Measurements from ENCODE around the gene SLC13A3.

Gene SLC13A3

GRCh38 chr20:46614503-46614902 is 36.8 kb downstream of the SLC13A3 start:
- no peak for DNase-seq (ENCODE audit: low read depth, low spot score)
- H3K36me3 ChIP-seq (ENCODE audit: insufficient read depth, low read length), result no peaks in the 10 kb centered on the region
- H3K27ac ChIP-seq, result no peak overlapping the region
- no peak overlapping the region for H3K9ac ChIP-seq (ENCODE audit: insufficient read length)
- H3K9me3 ChIP-seq (ENCODE audit: low read depth, low read length), result no peaks in the 10 kb centered on the region
- H3K4me3 ChIP-seq, result no peak overlapping the region
- no peak for TF ChIP-seq EZH2 (IDR thresholded peaks at IDR 0.05)
- no peak for TF ChIP-seq FOXP2 (optimal IDR thresholded peaks at IDR 0.05; ENCODE audit: control extremely low read depth, extremely low read length, insufficient read depth)
- no peak for TF ChIP-seq POLR2AphosphoS5 (IDR thresholded peaks at IDR 0.05; ENCODE audit: borderline replicate concordance, low read depth, low read length)

GRCh38 chr20:46610145-46610544 is 41.1 kb downstream of the SLC13A3 start:
- Histone ChIP-seq H3K9me3 (ENCODE audit: low read depth, low read length) (no peaks in the 10 kb centered on the region), H3K36me3 (ENCODE audit: insufficient read depth, low read length) (no peaks in the 10 kb centered on the region), H3K4me3 (no peak overlapping the region), H3K27ac (no peak overlapping the region), H3K9ac (ENCODE audit: insufficient read length) (no peak overlapping the region)
- no peak for DNase-seq (ENCODE audit: low read depth, low spot score)
- TF ChIP-seq POLR2AphosphoS5 (IDR thresholded peaks at IDR 0.05; ENCODE audit: borderline replicate concordance, low read depth, low read length) (no peak), FOXP2 (optimal IDR thresholded peaks at IDR 0.05; ENCODE audit: control extremely low read depth, extremely low read length, insufficient read depth) (no peak), EZH2 (IDR thresholded peaks at IDR 0.05) (no peak)

GRCh38 chr20:46609043-46609442 is 42.2 kb downstream of the SLC13A3 start:
- TF ChIP-seq EZH2 (IDR thresholded peaks at IDR 0.05) (no peak), POLR2AphosphoS5 (IDR thresholded peaks at IDR 0.05; ENCODE audit: borderline replicate concordance, low read depth, low read length) (no peak), FOXP2 (optimal IDR thresholded peaks at IDR 0.05; ENCODE audit: control extremely low read depth, extremely low read length, insufficient read depth) (no peak)
- no peaks in the 10 kb centered on the region for H3K9me3 ChIP-seq (ENCODE audit: low read depth, low read length)
- H3K9ac ChIP-seq (ENCODE audit: insufficient read length), result no peak overlapping the region
- DNase-seq (ENCODE audit: low read depth, low spot score), result no peak
- H3K4me3 ChIP-seq, result no peak overlapping the region
- H3K36me3 ChIP-seq (ENCODE audit: insufficient read depth, low read length), result no peaks in the 10 kb centered on the region
- no peak overlapping the region for H3K27ac ChIP-seq

GRCh38 chr20:46607849-46608497 is 43.3 kb downstream of the SLC13A3 start:
- no peaks in the 10 kb centered on the region for H3K9me3 ChIP-seq (ENCODE audit: low read depth, low read length)
- DNase-seq (ENCODE audit: low read depth, low spot score), result no peak
- H3K27ac ChIP-seq, result no peak overlapping the region
- no peak overlapping the region for H3K9ac ChIP-seq (ENCODE audit: insufficient read length)
- TF ChIP-seq EZH2 (IDR thresholded peaks at IDR 0.05) (no peak), FOXP2 (optimal IDR thresholded peaks at IDR 0.05; ENCODE audit: control extremely low read depth, extremely low read length, insufficient read depth) (no peak), POLR2AphosphoS5 (IDR thresholded peaks at IDR 0.05; ENCODE audit: borderline replicate concordance, low read depth, low read length) (no peak)
- no peak overlapping the region for H3K4me3 ChIP-seq
- H3K36me3 ChIP-seq (ENCODE audit: insufficient read depth, low read length), result no peaks in the 10 kb centered on the region

- TF ChIP-seq FOXP2 (optimal IDR thresholded peaks at IDR 0.05; ENCODE audit: control extremely low read depth, extremely low read length, insufficient read depth), result no peak
- no peak for TF ChIP-seq POLR2AphosphoS5 (IDR thresholded peaks at IDR 0.05; ENCODE audit: borderline replicate concordance, low read depth, low read length)
- TF ChIP-seq EZH2 (IDR thresholded peaks at IDR 0.05), result no peak
- Histone ChIP-seq H3K9ac (ENCODE audit: insufficient read length) (no peak overlapping the region), H3K27ac (no peak overlapping the region), H3K4me3 (no peak overlapping the region), H3K36me3 (ENCODE audit: insufficient read depth, low read length) (no peaks in the 10 kb centered on the region), H3K9me3 (ENCODE audit: low read depth, low read length) (no peaks in the 10 kb centered on the region)
- no peak for DNase-seq (ENCODE audit: low read depth, low spot score)
Measured at GRCh38 chr20:46607191-46607848, 43.9 kb downstream of the SLC13A3 start.

GRCh38 chr20:46606817-46607190 is 44.5 kb downstream of the SLC13A3 start:
- TF ChIP-seq POLR2AphosphoS5 (IDR thresholded peaks at IDR 0.05; ENCODE audit: borderline replicate concordance, low read depth, low read length) (no peak), FOXP2 (optimal IDR thresholded peaks at IDR 0.05; ENCODE audit: control extremely low read depth, extremely low read length, insufficient read depth) (no peak), EZH2 (IDR thresholded peaks at IDR 0.05) (no peak)
- no peak overlapping the region for H3K27ac ChIP-seq
- DNase-seq (ENCODE audit: low read depth, low spot score), result no peak
- H3K9me3 ChIP-seq (ENCODE audit: low read depth, low read length), result no peaks in the 10 kb centered on the region
- H3K36me3 ChIP-seq (ENCODE audit: insufficient read depth, low read length), result no peaks in the 10 kb centered on the region
- no peak overlapping the region for H3K4me3 ChIP-seq
- no peak overlapping the region for H3K9ac ChIP-seq (ENCODE audit: insufficient read length)

- no peaks in the 10 kb centered on the region for H3K9me3 ChIP-seq (ENCODE audit: low read depth, low read length)
- no peak overlapping the region for H3K27ac ChIP-seq
- no peak for DNase-seq (ENCODE audit: low read depth, low spot score)
- TF ChIP-seq FOXP2 (optimal IDR thresholded peaks at IDR 0.05; ENCODE audit: control extremely low read depth, extremely low read length, insufficient read depth) (no peak), EZH2 (IDR thresholded peaks at IDR 0.05) (no peak), POLR2AphosphoS5 (IDR thresholded peaks at IDR 0.05; ENCODE audit: borderline replicate concordance, low read depth, low read length) (no peak)
- no peak overlapping the region for H3K4me3 ChIP-seq
- no peaks in the 10 kb centered on the region for H3K36me3 ChIP-seq (ENCODE audit: insufficient read depth, low read length)
- no peak overlapping the region for H3K9ac ChIP-seq (ENCODE audit: insufficient read length)
Measured at GRCh38 chr20:46605978-46606816, 45.1 kb downstream of the SLC13A3 start.

- Histone ChIP-seq H3K27ac (no peak overlapping the region), H3K9ac (ENCODE audit: insufficient read length) (no peak overlapping the region), H3K4me3 (no peak overlapping the region), H3K9me3 (ENCODE audit: low read depth, low read length) (no peaks in the 10 kb centered on the region), H3K36me3 (ENCODE audit: insufficient read depth, low read length) (no peaks in the 10 kb centered on the region)
- DNase-seq (ENCODE audit: low read depth, low spot score), result no peak
- TF ChIP-seq EZH2 (IDR thresholded peaks at IDR 0.05), result no peak
- TF ChIP-seq FOXP2 (optimal IDR thresholded peaks at IDR 0.05; ENCODE audit: control extremely low read depth, extremely low read length, insufficient read depth), result no peak
- TF ChIP-seq POLR2AphosphoS5 (IDR thresholded peaks at IDR 0.05; ENCODE audit: borderline replicate concordance, low read depth, low read length), result no peak
Measured at GRCh38 chr20:46605181-46605580, 46.1 kb downstream of the SLC13A3 start.

Measured in SK-N-MC (cell line).